NCI-H82 (cell line): Measurements from ENCODE around the gene ATF1.
"Not testable (repeated sequence)": the region's sequence is repeated elsewhere in the genome, so short reads cannot be mapped to it uniquely, and the experiment has no call there.

ENCODE experiments used
- DNase-seq: peaks from one replicate; lab custom pipeline; 2025; lab: John Stamatoyannopoulos, UW

The ATF1 gene

DNA sequence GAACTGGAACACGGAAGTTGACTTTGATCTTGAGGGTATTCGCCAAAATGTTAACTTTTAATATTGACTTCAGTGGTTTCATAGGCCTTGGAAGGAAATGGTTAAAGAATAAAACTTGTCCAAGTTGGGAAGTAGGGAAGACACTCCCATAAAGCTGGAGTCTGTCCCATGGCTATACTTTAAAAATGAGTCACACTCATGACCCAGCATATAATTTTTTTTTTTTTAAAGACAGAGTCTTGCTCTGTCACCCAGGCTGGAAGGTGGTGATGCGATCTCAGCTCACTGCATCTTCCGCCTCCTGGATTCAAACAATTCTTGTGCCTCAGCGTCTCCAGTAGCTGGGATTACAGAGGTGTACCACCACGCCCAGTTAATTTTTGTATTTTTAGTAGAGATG lies 98.4 kb downstream of the ATF1 start:
- no peak for DNase-seq

DNA sequence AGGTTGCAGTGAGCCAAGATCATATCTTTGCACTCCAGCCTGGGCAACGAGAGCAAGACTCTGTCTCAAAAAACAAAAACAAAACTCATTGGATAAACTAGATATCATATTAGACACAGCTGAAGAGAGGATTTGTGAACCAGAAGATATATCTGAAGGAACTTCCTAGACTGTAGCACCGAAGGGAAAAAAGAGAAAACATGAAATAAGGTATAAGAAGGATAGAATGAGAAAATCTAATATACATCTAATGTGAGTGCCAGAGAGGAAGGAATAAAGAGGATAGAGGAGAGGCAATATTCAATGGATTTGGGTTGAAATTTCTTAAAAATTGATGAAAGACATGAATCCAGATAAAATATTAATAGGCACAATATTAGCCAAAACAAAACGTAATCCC lies 101.4 kb downstream of the ATF1 start:
- no peak for DNase-seq

DNA sequence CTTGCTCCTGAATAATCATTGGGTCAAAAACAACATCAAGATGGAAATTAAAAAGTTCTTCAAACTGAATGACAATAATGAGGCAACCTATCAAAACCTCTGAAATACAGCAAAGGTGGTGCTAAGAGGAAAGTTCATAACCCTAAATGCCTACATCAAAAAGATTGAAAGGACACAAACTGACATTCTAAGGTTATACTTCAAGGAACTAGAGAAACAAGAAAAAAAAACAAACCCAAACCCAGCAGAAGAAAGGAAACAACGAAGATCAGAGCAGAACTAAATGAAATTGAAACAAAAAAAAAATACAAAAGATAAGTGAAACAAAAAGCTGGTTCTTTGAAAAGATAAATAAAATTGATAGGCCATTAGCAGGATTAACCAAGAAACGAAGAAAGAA lies 105.0 kb downstream of the ATF1 start:
- not testable (repeated sequence) for DNase-seq
